Panc1 (cell line): ENCODE results near the gene ESRRG.

Experiments used
- CTCF ChIP-seq: fragments of 450-650 bp; IDR thresholded peaks from 2 replicates; pipeline ENCODE4 v1.5.1; 2017; ENCODE audit warnings: mild to moderate bottlenecking
- POLR2AphosphoS5 ChIP-seq: IDR thresholded peaks from 2 replicates; pipeline ENCODE4 v1.6.1; 2012; ENCODE audit warnings: mild to moderate bottlenecking, low read depth, low read length, moderate library complexity

GRCh38 chr1:216750961-216751360 lies 27.7 kb upstream of the ESRRG start:
- TF ChIP-seq CTCF (no peak), POLR2AphosphoS5 (no peak)
